Osteoblast (primary cell): ENCODE data around the gene SETD2. TPM values are rescaled to one million over a fixed set of nuclear protein-coding genes. Genes with fewer than 3 reads are reported as not detected.
A peak's percentile ranks its signal among the peaks of the same experiment; 100 is the strongest.

Experiments used
- DNase-seq: peaks from one replicate; pipeline ENCODE4 v3.0.0; 2011; ENCODE audit warnings: low spot score, mixed read lengths; ENCODE audit not compliant: insufficient read length; ENCODE audit errors: missing footprints
- H2AFZ ChIP-seq: 2 replicates; pipeline ENCODE4 v1.6.0; 2011; ENCODE audit warnings: mild to moderate bottlenecking, low read length
- H3K27ac ChIP-seq: 2 replicates; pipeline ENCODE4 v1.5.1; 2011; ENCODE audit warnings: mild to moderate bottlenecking, low read depth, low read length, moderate library complexity
- H3K27me3 ChIP-seq: 2 replicates; pipeline ENCODE4 v1.6.0; 2012; ENCODE audit warnings: mild to moderate bottlenecking, control low read depth, inconsistent platforms, low read length, moderate library complexity; ENCODE audit not compliant: insufficient read depth
- H3K36me3 ChIP-seq: 2 replicates; pipeline ENCODE4 v1.5.1; 2011; ENCODE audit warnings: mild to moderate bottlenecking, low read length, control low read depth, moderate library complexity; ENCODE audit not compliant: insufficient read depth
- H3K4me1 ChIP-seq: 2 replicates; pipeline ENCODE4 v1.5.1; 2011; ENCODE audit warnings: mild to moderate bottlenecking, low read length, control low read depth, moderate library complexity; ENCODE audit not compliant: insufficient read depth
- H3K4me2 ChIP-seq: 2 replicates; pipeline ENCODE4 v1.6.0; 2011; ENCODE audit warnings: mild to moderate bottlenecking, low read length; ENCODE audit not compliant: insufficient read depth
- H3K4me3 ChIP-seq: fragments of 200-600 bp; sonication (generic); 3 replicates; pipeline ENCODE4 v1.5.1; 2012; ENCODE audit warnings: mild to moderate bottlenecking, low read length, inconsistent platforms; ENCODE audit not compliant: insufficient read depth
- H3K79me2 ChIP-seq: 2 replicates; pipeline ENCODE4 v1.6.0; 2012; ENCODE audit warnings: mild to moderate bottlenecking, low read length, control low read depth, inconsistent platforms; ENCODE audit not compliant: insufficient read depth
- H3K9me3 ChIP-seq: 2 replicates; pipeline ENCODE4 v1.5.1; 2011; ENCODE audit warnings: low read depth, low read length, control low read depth
- H4K20me1 ChIP-seq: 2 replicates; pipeline ENCODE4 v1.6.0; 2012; ENCODE audit warnings: mild to moderate bottlenecking, low read length, control low read depth; ENCODE audit not compliant: insufficient read depth
- CTCF ChIP-seq: IDR thresholded peaks from 2 replicates; pipeline ENCODE4 v1.5.1; 2011; ENCODE audit warnings: mild to moderate bottlenecking, low read depth, low read length, moderate library complexity; ENCODE audit errors: extremely low read depth
- total RNA-seq: library from RNA; depleted of rRNA; stranded (reverse); fragments of >200 nt; gene quantifications from 2 replicates; pipeline ENCODE4 v1.2.3, GENCODE V29; 2012

The SETD2 gene
- total RNA-seq, 1 donor = 39.8 TPM

- peak; percentile 40 for TF ChIP-seq CTCF
- Histone ChIP-seq H3K36me3 (peaks cover 6% of the 10 kb centered on the region), H3K79me2 (peaks cover 56% of the 10 kb centered on the region), H4K20me1 (peaks cover 29% of the 10 kb centered on the region), H3K4me1 (peaks cover 12% of the 10 kb centered on the region), H3K4me3 (no peak overlapping the region), H3K9me3 (no peaks in the 10 kb centered on the region), H3K27me3 (no peaks in the 10 kb centered on the region), H3K27ac (no peak overlapping the region), H2AFZ (no peak overlapping the region), H3K4me2 (no peak overlapping the region)
- DNase-seq = peak; percentile 58
These were observed 139.0 kb downstream of the SETD2 start for GRCh38 chr3:47024932-47025331.

DNA sequence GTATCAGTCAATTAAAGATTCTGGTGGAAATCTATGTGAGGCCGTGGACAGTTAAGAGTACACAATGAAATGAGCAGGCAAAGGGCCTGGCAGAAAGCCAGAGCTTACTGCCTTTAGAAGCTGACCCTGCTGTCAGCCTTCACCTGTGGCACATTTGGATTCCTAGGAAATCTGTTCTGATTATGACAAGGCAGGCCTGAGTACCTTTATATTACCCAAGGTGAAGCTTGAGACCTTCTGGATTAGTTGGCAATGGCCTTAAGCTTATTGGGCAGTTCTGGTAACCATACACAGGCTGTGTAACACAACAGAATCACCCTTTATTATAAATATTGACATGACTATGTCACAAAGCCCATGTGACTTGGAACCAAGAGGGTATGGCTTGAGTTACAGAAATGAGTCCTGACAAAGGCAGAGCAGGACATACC, 141.3 kb downstream of the SETD2 start:
- H3K36me3 ChIP-seq = peaks cover 9% of the 10 kb centered on the region
- H3K4me3 ChIP-seq = no peak overlapping the region
- H3K79me2 ChIP-seq = peaks cover 58% of the 10 kb centered on the region
- no peak for TF ChIP-seq CTCF
- peaks cover 29% of the 10 kb centered on the region for H4K20me1 ChIP-seq
- peaks cover 13% of the 10 kb centered on the region for H3K4me1 ChIP-seq
- no peaks in the 10 kb centered on the region for H3K27me3 ChIP-seq
- no peak overlapping the region for H3K4me2 ChIP-seq
- no peak overlapping the region for H3K27ac ChIP-seq
- H2AFZ ChIP-seq = no peak overlapping the region
- H3K9me3 ChIP-seq = no peaks in the 10 kb centered on the region
- peak; percentile 19 for DNase-seq

GRCh38 chr3:47020311-47020710, 143.6 kb downstream of the SETD2 start:
- H3K79me2 ChIP-seq = peaks cover 55% of the 10 kb centered on the region
- peaks cover 33% of the 10 kb centered on the region for H4K20me1 ChIP-seq
- H3K4me2 ChIP-seq = no peak overlapping the region
- peak; percentile 22 for DNase-seq
- H3K9me3 ChIP-seq = no peaks in the 10 kb centered on the region
- no peak overlapping the region for H3K27ac ChIP-seq
- H3K27me3 ChIP-seq = no peaks in the 10 kb centered on the region
- no peak overlapping the region for H3K4me3 ChIP-seq
- TF ChIP-seq CTCF = no peak
- no peak overlapping the region for H2AFZ ChIP-seq
- H3K36me3 ChIP-seq = peaks cover 14% of the 10 kb centered on the region
- H3K4me1 ChIP-seq = peaks cover 29% of the 10 kb centered on the region

GRCh38 chr3:47019201-47019600, 144.7 kb downstream of the SETD2 start:
- no peak for TF ChIP-seq CTCF
- no peak overlapping the region for H3K4me2 ChIP-seq
- no peaks in the 10 kb centered on the region for H3K27me3 ChIP-seq
- H3K4me3 ChIP-seq = no peak overlapping the region
- peaks cover 25% of the 10 kb centered on the region for H4K20me1 ChIP-seq
- H3K36me3 ChIP-seq = peaks cover 14% of the 10 kb centered on the region
- H3K9me3 ChIP-seq = no peaks in the 10 kb centered on the region
- H3K27ac ChIP-seq = no peak overlapping the region
- peaks cover 44% of the 10 kb centered on the region for H3K79me2 ChIP-seq
- peaks cover 23% of the 10 kb centered on the region for H3K4me1 ChIP-seq
- DNase-seq = peak; percentile 66
- no peak overlapping the region for H2AFZ ChIP-seq
